WTC11 (cell line): Measurements from ENCODE around the gene PBOV1. TPM values are rescaled to one million over a fixed set of nuclear protein-coding genes. Genes with fewer than 3 reads are reported as not detected.

Source experiments
- ATAC-seq: fragments of 200-7000 bp; cut with Tn5 transposase; 2 replicates; pipeline ENCODE4 v1.10.0; 2021; ENCODE audit warnings: mild to moderate bottlenecking, moderate library complexity
- CTCF ChIA-PET: fragments of 300-600 bp; sonication (Branson Sonifier 250); formaldehyde crosslinking; loops from one replicate; lab custom pipeline; 2021; ENCODE audit warnings: antibody characterized with exemption; lab: Charles Lee
- POLR2A ChIA-PET: fragments of 350-600 bp; sonication (Branson Sonifier 250); formaldehyde crosslinking; loops from one replicate; lab custom pipeline; 2021; ENCODE audit warnings: antibody characterized with exemption; lab: Charles Lee
- DNase-seq: peaks from one replicate; pipeline ENCODE4 v3.0.0; 2021; ENCODE audit warnings: low spot score
- H3K27ac Mint-ChIP-seq: 2 replicates; pipeline ENCODE4 v1.8.0; 2021; ENCODE audit warnings: mixed read lengths
- H3K27me3 Mint-ChIP-seq: 2 replicates; pipeline ENCODE4 v1.8.0; 2021; ENCODE audit warnings: low read depth, mild to moderate bottlenecking, moderate library complexity, mixed read lengths
- H3K36me3 Mint-ChIP-seq: 2 replicates; pipeline ENCODE4 v1.8.0; 2021; ENCODE audit warnings: mixed read lengths
- H3K4me1 Mint-ChIP-seq: 2 replicates; pipeline ENCODE4 v1.8.0; 2022; ENCODE audit warnings: mixed read lengths
- H3K4me3 Mint-ChIP-seq: 2 replicates; pipeline ENCODE4 v1.8.0; 2021; ENCODE audit warnings: mild to moderate bottlenecking, moderate library complexity, mixed read lengths
- H3K9me3 Mint-ChIP-seq: 2 replicates; pipeline ENCODE4 v1.8.0; 2021; ENCODE audit warnings: mixed read lengths
- ARID4B ChIP-seq: sonication (generic); formaldehyde crosslinking; IDR thresholded peaks from 2 replicates; pipeline ENCODE4 v1.8.0; 2023; ENCODE audit warnings: missing genetic modification reagents, mild to moderate bottlenecking, borderline replicate concordance
- ESRRA ChIP-seq: sonication (generic); formaldehyde crosslinking; IDR thresholded peaks from 2 replicates; pipeline ENCODE4 v1.8.1; 2022; ENCODE audit warnings: mild to moderate bottlenecking, missing genetic modification reagents, borderline replicate concordance
- GRHL2 ChIP-seq: fragments of 250-450 bp; sonication (Bioruptor Pico); IDR thresholded peaks from 2 replicates; pipeline ENCODE4 v1.8.0; 2022; ENCODE audit warnings: mild to moderate bottlenecking, moderate library complexity; ENCODE audit not compliant: insufficient replicate concordance, severe bottlenecking
- JAZF1 ChIP-seq: fragments of 250-450 bp; sonication (Bioruptor Pico); IDR thresholded peaks from 2 replicates; pipeline ENCODE4 v1.9.0; 2021; ENCODE audit warnings: moderate library complexity, mild to moderate bottlenecking, inconsistent platforms
- JUN ChIP-seq: sonication (generic); formaldehyde crosslinking; IDR thresholded peaks from 2 replicates; pipeline ENCODE4 v1.8.0; 2023; ENCODE audit warnings: mild to moderate bottlenecking, missing genetic modification reagents
- USF2 ChIP-seq: sonication (generic); formaldehyde crosslinking; IDR thresholded peaks from 2 replicates; pipeline ENCODE4 v1.8.1; 2023; ENCODE audit warnings: mild to moderate bottlenecking, missing genetic modification reagents, moderate library complexity
- ZMAT4 ChIP-seq: fragments of 250-450 bp; sonication (Bioruptor Pico); IDR thresholded peaks from 2 replicates; pipeline ENCODE4 v1.9.0; 2021; ENCODE audit warnings: mild to moderate bottlenecking
- ZNF219 ChIP-seq: sonication (generic); formaldehyde crosslinking; IDR thresholded peaks from 2 replicates; pipeline ENCODE4 v1.8.0; 2023; ENCODE audit warnings: missing genetic modification reagents, mild to moderate bottlenecking, borderline replicate concordance
- ZNF263 ChIP-seq: sonication (generic); formaldehyde crosslinking; IDR thresholded peaks from 2 replicates; pipeline ENCODE4 v1.8.1; 2022; ENCODE audit warnings: low read depth, mild to moderate bottlenecking, moderate library complexity, missing genetic modification reagents
- ZNF512 ChIP-seq: sonication (generic); formaldehyde crosslinking; IDR thresholded peaks from 2 replicates; pipeline ENCODE4 v1.8.1; 2022; ENCODE audit warnings: missing genetic modification reagents, borderline replicate concordance
- ZNF671 ChIP-seq: fragments of 250-450 bp; sonication (Bioruptor Pico); IDR thresholded peaks from 2 replicates; pipeline ENCODE4 v1.8.0; 2021; ENCODE audit warnings: mild to moderate bottlenecking
- total RNA-seq: library from RNA; stranded (reverse); gene quantifications from 3 replicates; pipeline ENCODE4 v1.2.3, GENCODE V29; 2021
- TF ChIP-seq, protein P1 (sequence below): sonication (generic); formaldehyde crosslinking; conservative IDR thresholded peaks from 2 replicates; pipeline ENCODE4 v1.8.1; 2023; ENCODE audit warnings: mild to moderate bottlenecking, low read depth, missing genetic modification reagents, moderate library complexity
- TF ChIP-seq, protein P2 (sequence below): sonication (generic); formaldehyde crosslinking; IDR thresholded peaks from 2 replicates; pipeline ENCODE4 v1.8.0; 2023; ENCODE audit warnings: missing genetic modification reagents

Gene PBOV1
- total RNA-seq, 1 experiment from 2014 or later: not detected

- CTCF ChIA-PET: interaction anchor here (0.6 to 1.3 kb wide), 3 partner anchors 25 to 276 kb away, joined by 3 read pairs; no protein-coding TSS in a partner anchor
These were observed 17.4 kb upstream of the PBOV1 start for GRCh38 chr6:138235693-138236092.

More at GRCh38 chr6:138235693-138236092, 17.4 kb upstream of the PBOV1 start:
- H3K36me3 Mint-ChIP-seq: no peaks in the 10 kb centered on the region
- H3K27me3 Mint-ChIP-seq: no peaks in the 10 kb centered on the region
- no peaks in the 10 kb centered on the region for H3K9me3 Mint-ChIP-seq
- no peak for ATAC-seq
- POLR2A ChIA-PET: no interaction called here
- peaks cover 26% of the 10 kb centered on the region for H3K4me1 Mint-ChIP-seq
- H3K4me3 Mint-ChIP-seq: no peak overlapping the region
- no peak for DNase-seq
- no peak overlapping the region for H3K27ac Mint-ChIP-seq
- TF ChIP-seq JAZF1 (CRISPR knock-in tag): no peak
- TF ChIP-seq JUN (CRISPR knock-in tag): no peak
- TF ChIP-seq ZNF512 (CRISPR knock-in tag): no peak
- TF ChIP-seq ZNF219: no peak
- TF ChIP-seq GRHL2 (CRISPR knock-in tag): no peak
- TF ChIP-seq ZMAT4: no peak
- TF ChIP-seq, protein P1, sequence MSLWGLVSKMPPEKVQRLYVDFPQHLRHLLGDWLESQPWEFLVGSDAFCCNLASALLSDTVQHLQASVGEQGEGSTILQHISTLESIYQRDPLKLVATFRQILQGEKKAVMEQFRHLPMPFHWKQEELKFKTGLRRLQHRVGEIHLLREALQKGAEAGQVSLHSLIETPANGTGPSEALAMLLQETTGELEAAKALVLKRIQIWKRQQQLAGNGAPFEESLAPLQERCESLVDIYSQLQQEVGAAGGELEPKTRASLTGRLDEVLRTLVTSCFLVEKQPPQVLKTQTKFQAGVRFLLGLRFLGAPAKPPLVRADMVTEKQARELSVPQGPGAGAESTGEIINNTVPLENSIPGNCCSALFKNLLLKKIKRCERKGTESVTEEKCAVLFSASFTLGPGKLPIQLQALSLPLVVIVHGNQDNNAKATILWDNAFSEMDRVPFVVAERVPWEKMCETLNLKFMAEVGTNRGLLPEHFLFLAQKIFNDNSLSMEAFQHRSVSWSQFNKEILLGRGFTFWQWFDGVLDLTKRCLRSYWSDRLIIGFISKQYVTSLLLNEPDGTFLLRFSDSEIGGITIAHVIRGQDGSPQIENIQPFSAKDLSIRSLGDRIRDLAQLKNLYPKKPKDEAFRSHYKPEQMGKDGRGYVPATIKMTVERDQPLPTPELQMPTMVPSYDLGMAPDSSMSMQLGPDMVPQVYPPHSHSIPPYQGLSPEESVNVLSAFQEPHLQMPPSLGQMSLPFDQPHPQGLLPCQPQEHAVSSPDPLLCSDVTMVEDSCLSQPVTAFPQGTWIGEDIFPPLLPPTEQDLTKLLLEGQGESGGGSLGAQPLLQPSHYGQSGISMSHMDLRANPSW: no peak
- TF ChIP-seq ZNF263: no peak
- TF ChIP-seq ARID4B (CRISPR knock-in tag): no peak
- no peak for TF ChIP-seq ZNF671 (CRISPR knock-in tag)
- TF ChIP-seq, protein P2, sequence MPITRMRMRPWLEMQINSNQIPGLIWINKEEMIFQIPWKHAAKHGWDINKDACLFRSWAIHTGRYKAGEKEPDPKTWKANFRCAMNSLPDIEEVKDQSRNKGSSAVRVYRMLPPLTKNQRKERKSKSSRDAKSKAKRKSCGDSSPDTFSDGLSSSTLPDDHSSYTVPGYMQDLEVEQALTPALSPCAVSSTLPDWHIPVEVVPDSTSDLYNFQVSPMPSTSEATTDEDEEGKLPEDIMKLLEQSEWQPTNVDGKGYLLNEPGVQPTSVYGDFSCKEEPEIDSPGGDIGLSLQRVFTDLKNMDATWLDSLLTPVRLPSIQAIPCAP (CRISPR knock-in tag): no peak
- no peak for TF ChIP-seq USF2 (CRISPR knock-in tag)
- TF ChIP-seq ESRRA (CRISPR knock-in tag): no peak
